HTERT RPE-1 (cell line): Measurements from ENCODE around the gene NPFF.

Experiments
- in situ Hi-C: fragments of 300-500 bp; cut with MboI; formaldehyde crosslinking; loops from 4 replicates; pipeline ENCODE4 v1.14.3; 2020; ENCODE audit warnings: low sequenced_read_pairs

NPFF gene

GRCh38 chr12:53480491-53481442 is 26.5 kb downstream of the NPFF start:
- in situ Hi-C loops, result no loop called here

GRCh38 chr12:53479331-53479730 is 28.0 kb downstream of the NPFF start:
- in situ Hi-C loops, result no loop called here

GRCh38 chr12:53478865-53479264 is 28.4 kb downstream of the NPFF start:
- in situ Hi-C loops, result no loop called here

GRCh38 chr12:53476769-53477209 is 30.5 kb downstream of the NPFF start:
- in situ Hi-C loops, result no loop called here

- in situ Hi-C loops, result no loop called here
These were observed 32.5 kb downstream of the NPFF start for GRCh38 chr12:53474819-53475218.

- in situ Hi-C loops, result no loop called here
These were observed 33.2 kb downstream of the NPFF start for GRCh38 chr12:53474077-53474476.

GRCh38 chr12:53472056-53472582 is 35.2 kb downstream of the NPFF start:
- in situ Hi-C loops, result no loop called here

- in situ Hi-C loops, result no loop called here
These were observed 39.0 kb downstream of the NPFF start for GRCh38 chr12:53468282-53468681.

- in situ Hi-C loops, result no loop called here
These were observed 39.4 kb downstream of the NPFF start for GRCh38 chr12:53467880-53468279.

- in situ Hi-C loops, result no loop called here
These were observed 40.2 kb downstream of the NPFF start for GRCh38 chr12:53467082-53467481.

GRCh38 chr12:53466640-53467039 is 40.6 kb downstream of the NPFF start:
- in situ Hi-C loops, result no loop called here

- in situ Hi-C loops, result no loop called here
These were observed 41.6 kb downstream of the NPFF start for GRCh38 chr12:53465679-53466078.

- in situ Hi-C loops, result no loop called here
These were observed 42.4 kb downstream of the NPFF start for GRCh38 chr12:53464685-53465418.

- in situ Hi-C loops, result no loop called here
These were observed 43.3 kb downstream of the NPFF start for GRCh38 chr12:53463802-53464560.

GRCh38 chr12:53462935-53463334 is 44.3 kb downstream of the NPFF start:
- in situ Hi-C loops, result no loop called here

- in situ Hi-C loops, result no loop called here
These were observed 45.7 kb downstream of the NPFF start for GRCh38 chr12:53461591-53461990.

- in situ Hi-C loops, result no loop called here
These were observed 46.2 kb downstream of the NPFF start for GRCh38 chr12:53461059-53461458.

- in situ Hi-C loops, result no loop called here
These were observed 48.2 kb downstream of the NPFF start for GRCh38 chr12:53459097-53459496.
